ENCODE measurements around the gene DAND5. TPM values are rescaled to one million over a fixed set of nuclear protein-coding genes. Genes with fewer than 3 reads are reported as not detected.

DAND5 gene
- total and polyA plus RNA-seq, 2 of the 13 experiments (the other 11 are each of a cell fraction or from before 2014, with no cell fraction given): 0.04 TPM; not detected in 1

GRCh38 chr19:12996406-12997094 is 27.2 kb downstream of the DAND5 start (continued):
- TF ChIP-seq GLI4 (CRISPR knock-in tag; IDR thresholded peaks at IDR 0.05; ENCODE audit: borderline replicate concordance): peak; percentile 83; the same call in 1 of the 2 replicates
- TF ChIP-seq, protein P1, sequence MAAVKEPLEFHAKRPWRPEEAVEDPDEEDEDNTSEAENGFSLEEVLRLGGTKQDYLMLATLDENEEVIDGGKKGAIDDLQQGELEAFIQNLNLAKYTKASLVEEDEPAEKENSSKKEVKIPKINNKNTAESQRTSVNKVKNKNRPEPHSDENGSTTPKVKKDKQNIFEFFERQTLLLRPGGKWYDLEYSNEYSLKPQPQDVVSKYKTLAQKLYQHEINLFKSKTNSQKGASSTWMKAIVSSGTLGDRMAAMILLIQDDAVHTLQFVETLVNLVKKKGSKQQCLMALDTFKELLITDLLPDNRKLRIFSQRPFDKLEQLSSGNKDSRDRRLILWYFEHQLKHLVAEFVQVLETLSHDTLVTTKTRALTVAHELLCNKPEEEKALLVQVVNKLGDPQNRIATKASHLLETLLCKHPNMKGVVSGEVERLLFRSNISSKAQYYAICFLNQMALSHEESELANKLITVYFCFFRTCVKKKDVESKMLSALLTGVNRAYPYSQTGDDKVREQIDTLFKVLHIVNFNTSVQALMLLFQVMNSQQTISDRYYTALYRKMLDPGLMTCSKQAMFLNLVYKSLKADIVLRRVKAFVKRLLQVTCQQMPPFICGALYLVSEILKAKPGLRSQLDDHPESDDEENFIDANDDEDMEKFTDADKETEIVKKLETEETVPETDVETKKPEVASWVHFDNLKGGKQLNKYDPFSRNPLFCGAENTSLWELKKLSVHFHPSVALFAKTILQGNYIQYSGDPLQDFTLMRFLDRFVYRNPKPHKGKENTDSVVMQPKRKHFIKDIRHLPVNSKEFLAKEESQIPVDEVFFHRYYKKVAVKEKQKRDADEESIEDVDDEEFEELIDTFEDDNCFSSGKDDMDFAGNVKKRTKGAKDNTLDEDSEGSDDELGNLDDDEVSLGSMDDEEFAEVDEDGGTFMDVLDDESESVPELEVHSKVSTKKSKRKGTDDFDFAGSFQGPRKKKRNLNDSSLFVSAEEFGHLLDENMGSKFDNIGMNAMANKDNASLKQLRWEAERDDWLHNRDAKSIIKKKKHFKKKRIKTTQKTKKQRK (IDR thresholded peaks at IDR 0.05; ENCODE audit: low read length): no peak
- no peak for TF ChIP-seq FOXK2 (IDR thresholded peaks at IDR 0.05)
- no peak for TF ChIP-seq FOXA1 (IDR thresholded peaks at IDR 0.05)
- TF ChIP-seq FOXA1 (CRISPR knock-in tag; IDR thresholded peaks at IDR 0.05): peak; percentile 6; the same call in 1 of the 2 replicates
- TF ChIP-seq, protein P2, sequence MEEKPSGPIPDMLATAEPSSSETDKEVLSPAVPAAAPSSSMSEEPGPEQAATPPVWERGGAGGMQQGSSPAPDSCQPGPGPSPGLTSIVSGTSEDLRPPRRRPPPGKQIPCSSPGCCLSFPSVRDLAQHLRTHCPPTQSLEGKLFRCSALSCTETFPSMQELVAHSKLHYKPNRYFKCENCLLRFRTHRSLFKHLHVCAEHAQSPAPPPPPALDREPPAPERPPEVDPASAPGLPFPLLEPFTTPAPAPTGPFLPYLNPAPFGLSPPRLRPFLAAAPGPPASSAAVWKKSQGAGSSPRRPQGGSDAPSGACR (CRISPR knock-in tag; IDR thresholded peaks at IDR 0.05): peak; percentile 83
- TF ChIP-seq, protein P3, sequence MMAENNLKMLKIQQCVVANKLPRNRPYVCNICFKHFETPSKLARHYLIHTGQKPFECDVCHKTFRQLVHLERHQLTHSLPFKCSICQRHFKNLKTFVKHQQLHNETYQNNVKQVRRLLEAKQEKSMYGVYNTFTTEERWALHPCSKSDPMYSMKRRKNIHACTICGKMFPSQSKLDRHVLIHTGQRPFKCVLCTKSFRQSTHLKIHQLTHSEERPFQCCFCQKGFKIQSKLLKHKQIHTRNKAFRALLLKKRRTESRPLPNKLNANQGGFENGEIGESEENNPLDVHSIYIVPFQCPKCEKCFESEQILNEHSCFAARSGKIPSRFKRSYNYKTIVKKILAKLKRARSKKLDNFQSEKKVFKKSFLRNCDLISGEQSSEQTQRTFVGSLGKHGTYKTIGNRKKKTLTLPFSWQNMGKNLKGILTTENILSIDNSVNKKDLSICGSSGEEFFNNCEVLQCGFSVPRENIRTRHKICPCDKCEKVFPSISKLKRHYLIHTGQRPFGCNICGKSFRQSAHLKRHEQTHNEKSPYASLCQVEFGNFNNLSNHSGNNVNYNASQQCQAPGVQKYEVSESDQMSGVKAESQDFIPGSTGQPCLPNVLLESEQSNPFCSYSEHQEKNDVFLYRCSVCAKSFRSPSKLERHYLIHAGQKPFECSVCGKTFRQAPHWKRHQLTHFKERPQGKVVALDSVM (CRISPR knock-in tag; IDR thresholded peaks at IDR 0.05): no peak
- peak; percentile 61; the same call in 1 of the 2 replicates for TF ChIP-seq CBFB (CRISPR knock-in tag; IDR thresholded peaks at IDR 0.05)
- no peak for TF ChIP-seq ZNF644 (CRISPR knock-in tag; IDR thresholded peaks at IDR 0.05; ENCODE audit: low read depth)
- peak; percentile 92 for TF ChIP-seq UBTF (CRISPR knock-in tag; IDR thresholded peaks at IDR 0.05)
- peak; percentile 64 for TF ChIP-seq IKZF4 (CRISPR knock-in tag; IDR thresholded peaks at IDR 0.05; ENCODE audit: borderline replicate concordance, low read depth, not compliant biosample characterization)
- TF ChIP-seq, protein P4, sequence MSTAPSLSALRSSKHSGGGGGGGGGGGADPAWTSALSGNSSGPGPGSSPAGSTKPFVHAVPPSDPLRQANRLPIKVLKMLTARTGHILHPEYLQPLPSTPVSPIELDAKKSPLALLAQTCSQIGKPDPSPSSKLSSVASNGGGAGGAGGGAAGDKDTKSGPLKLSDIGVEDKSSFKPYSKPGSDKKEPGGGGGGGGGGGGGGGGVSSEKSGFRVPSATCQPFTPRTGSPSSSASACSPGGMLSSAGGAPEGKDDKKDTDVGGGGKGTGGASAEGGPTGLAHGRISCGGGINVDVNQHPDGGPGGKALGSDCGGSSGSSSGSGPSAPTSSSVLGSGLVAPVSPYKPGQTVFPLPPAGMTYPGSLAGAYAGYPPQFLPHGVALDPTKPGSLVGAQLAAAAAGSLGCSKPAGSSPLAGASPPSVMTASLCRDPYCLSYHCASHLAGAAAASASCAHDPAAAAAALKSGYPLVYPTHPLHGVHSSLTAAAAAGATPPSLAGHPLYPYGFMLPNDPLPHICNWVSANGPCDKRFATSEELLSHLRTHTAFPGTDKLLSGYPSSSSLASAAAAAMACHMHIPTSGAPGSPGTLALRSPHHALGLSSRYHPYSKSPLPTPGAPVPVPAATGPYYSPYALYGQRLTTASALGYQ (CRISPR knock-in tag; IDR thresholded peaks at IDR 0.05): no peak
- TF ChIP-seq, protein P5, sequence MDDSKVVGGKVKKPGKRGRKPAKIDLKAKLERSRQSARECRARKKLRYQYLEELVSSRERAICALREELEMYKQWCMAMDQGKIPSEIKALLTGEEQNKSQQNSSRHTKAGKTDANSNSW (CRISPR knock-in tag; IDR thresholded peaks at IDR 0.05; ENCODE audit: borderline replicate concordance): no peak
- TF ChIP-seq, protein P6, sequence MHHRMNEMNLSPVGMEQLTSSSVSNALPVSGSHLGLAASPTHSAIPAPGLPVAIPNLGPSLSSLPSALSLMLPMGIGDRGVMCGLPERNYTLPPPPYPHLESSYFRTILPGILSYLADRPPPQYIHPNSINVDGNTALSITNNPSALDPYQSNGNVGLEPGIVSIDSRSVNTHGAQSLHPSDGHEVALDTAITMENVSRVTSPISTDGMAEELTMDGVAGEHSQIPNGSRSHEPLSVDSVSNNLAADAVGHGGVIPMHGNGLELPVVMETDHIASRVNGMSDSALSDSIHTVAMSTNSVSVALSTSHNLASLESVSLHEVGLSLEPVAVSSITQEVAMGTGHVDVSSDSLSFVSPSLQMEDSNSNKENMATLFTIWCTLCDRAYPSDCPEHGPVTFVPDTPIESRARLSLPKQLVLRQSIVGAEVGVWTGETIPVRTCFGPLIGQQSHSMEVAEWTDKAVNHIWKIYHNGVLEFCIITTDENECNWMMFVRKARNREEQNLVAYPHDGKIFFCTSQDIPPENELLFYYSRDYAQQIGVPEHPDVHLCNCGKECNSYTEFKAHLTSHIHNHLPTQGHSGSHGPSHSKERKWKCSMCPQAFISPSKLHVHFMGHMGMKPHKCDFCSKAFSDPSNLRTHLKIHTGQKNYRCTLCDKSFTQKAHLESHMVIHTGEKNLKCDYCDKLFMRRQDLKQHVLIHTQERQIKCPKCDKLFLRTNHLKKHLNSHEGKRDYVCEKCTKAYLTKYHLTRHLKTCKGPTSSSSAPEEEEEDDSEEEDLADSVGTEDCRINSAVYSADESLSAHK (CRISPR knock-in tag; IDR thresholded peaks at IDR 0.05; ENCODE audit: borderline replicate concordance): no peak
- TF ChIP-seq NCOA5 (CRISPR knock-in tag; IDR thresholded peaks at IDR 0.05): no peak

All from HepG2 (cell line).